HepG2 (cell line): ENCODE results near the gene RRAS. TPM values are rescaled to one million over a fixed set of nuclear protein-coding genes. Genes with fewer than 3 reads are reported as not detected.
A peak's percentile ranks its signal among the peaks of the same experiment; 100 is the strongest.

ENCODE experiments used
- ARID5B ChIP-seq: IDR thresholded peaks from 2 replicates; pipeline ENCODE4 v1.4.0; 2020; ENCODE audit warnings: mild to moderate bottlenecking, missing genetic modification reagents
- KDM6A ChIP-seq: IDR thresholded peaks from 2 replicates; pipeline ENCODE4 v1.6.1; 2016; ENCODE audit warnings: low read depth
- NONO ChIP-seq, 2 experiments: fragments of 450-650 bp in 1 of 2; sonication (generic) in 1 of 2; formaldehyde crosslinking in 1 of 2; IDR thresholded peaks in 1 of 2; conservative IDR thresholded peaks in 1 of 2; 2 replicates each; pipeline versions ENCODE4 v1.6.1 to v1.8.0; 2017 to 2022; ENCODE audit warnings: mild to moderate bottlenecking in 1 of 2, missing genetic modification reagents in 1 of 2, moderate library complexity in 1 of 2
- SMAD9 ChIP-seq: sonication (generic); formaldehyde crosslinking; IDR thresholded peaks from 2 replicates; pipeline ENCODE4 v1.5.1; 2020; ENCODE audit warnings: mild to moderate bottlenecking, missing genetic modification reagents
- SP4 ChIP-seq: sonication (generic); formaldehyde crosslinking; IDR thresholded peaks from 2 replicates; pipeline ENCODE4 v1.8.1; 2023; ENCODE audit warnings: mild to moderate bottlenecking, missing genetic modification reagents
- ZNF20 ChIP-seq: sonication (generic); formaldehyde crosslinking; IDR thresholded peaks from 2 replicates; pipeline ENCODE4 v1.4.0; 2020; ENCODE audit warnings: mild to moderate bottlenecking, moderate library complexity, missing genetic modification reagents
- ZNF367 ChIP-seq: sonication (generic); formaldehyde crosslinking; IDR thresholded peaks from 2 replicates; pipeline ENCODE4 v1.4.0; 2020; ENCODE audit warnings: missing genetic modification reagents, borderline replicate concordance
- ZNF432 ChIP-seq: sonication (generic); formaldehyde crosslinking; IDR thresholded peaks from 2 replicates; pipeline ENCODE4 v1.5.0; 2020; ENCODE audit warnings: missing genetic modification reagents, mild to moderate bottlenecking, borderline replicate concordance
- ZNF672 ChIP-seq: sonication (generic); formaldehyde crosslinking; IDR thresholded peaks from 2 replicates; pipeline ENCODE4 v1.8.1; 2022; ENCODE audit warnings: missing genetic modification reagents
- ZNF691 ChIP-seq: sonication (generic); formaldehyde crosslinking; IDR thresholded peaks from 2 replicates; pipeline ENCODE4 v1.4.0; 2020; ENCODE audit warnings: missing genetic modification reagents, low read depth, mild to moderate bottlenecking, borderline replicate concordance
- ZNF776 ChIP-seq: sonication (generic); formaldehyde crosslinking; IDR thresholded peaks from 2 replicates; pipeline ENCODE4 v1.4.0; 2020; ENCODE audit warnings: mild to moderate bottlenecking, missing genetic modification reagents
- ZNF790 ChIP-seq: sonication (generic); formaldehyde crosslinking; IDR thresholded peaks from 2 replicates; pipeline ENCODE4 v1.8.0; 2022; ENCODE audit warnings: missing genetic modification reagents, mild to moderate bottlenecking, borderline replicate concordance
- polyA plus RNA-seq, 8 experiments: library from polyadenylated mRNA; depleted of rRNA in 3 of 8; stranded (reverse) in 7 of 8; unstranded in 1 of 8; fragments of >200 nt; fragmentation: Illumina TruSeq in 4 of 8; extraction: Trizol in 4 of 8; gene quantifications; 2 replicates each; pipeline versions ENCODE4 v1.2.1 to v1.2.3, GENCODE V29; 2011 to 2016; ENCODE audit warnings: low read depth in 4 of 8, missing spikeins in 1 of 8, mixed read lengths in 1 of 8; ENCODE audit not compliant: insufficient read depth in 1 of 8
- total RNA-seq, 5 experiments: library from RNA; depleted of rRNA; stranded (reverse); fragments of >200 nt; fragmentation: Illumina TruSeq; extraction: Trizol; gene quantifications; 2 replicates each; pipeline ENCODE4 v1.2.3, GENCODE V29; 2016; ENCODE audit warnings: low read depth in 1 of 5
- TF ChIP-seq, protein P1 (sequence below): sonication (generic); formaldehyde crosslinking; IDR thresholded peaks from 2 replicates; pipeline ENCODE4 v1.4.0; 2020; ENCODE audit warnings: missing genetic modification reagents
- TF ChIP-seq, protein P2 (sequence below): sonication (generic); formaldehyde crosslinking; conservative IDR thresholded peaks from 2 replicates; pipeline ENCODE4 v1.4.0; 2020; ENCODE audit warnings: missing genetic modification reagents
- TF ChIP-seq, protein P3 (sequence below): conservative IDR thresholded peaks from 2 replicates; pipeline ENCODE4 v1.6.1; 2018; ENCODE audit warnings: missing genetic modification reagents
- TF ChIP-seq, protein P4 (sequence below): sonication (generic); formaldehyde crosslinking; IDR thresholded peaks from 2 replicates; pipeline ENCODE4 v1.4.0; 2020; ENCODE audit warnings: mild to moderate bottlenecking, missing genetic modification reagents

The RRAS gene
- total and polyA plus RNA-seq, 2 of the 13 experiments (the other 11 are each of a cell fraction or from before 2014, with no cell fraction given), result 1.5 to 12.0 TPM

DNA sequence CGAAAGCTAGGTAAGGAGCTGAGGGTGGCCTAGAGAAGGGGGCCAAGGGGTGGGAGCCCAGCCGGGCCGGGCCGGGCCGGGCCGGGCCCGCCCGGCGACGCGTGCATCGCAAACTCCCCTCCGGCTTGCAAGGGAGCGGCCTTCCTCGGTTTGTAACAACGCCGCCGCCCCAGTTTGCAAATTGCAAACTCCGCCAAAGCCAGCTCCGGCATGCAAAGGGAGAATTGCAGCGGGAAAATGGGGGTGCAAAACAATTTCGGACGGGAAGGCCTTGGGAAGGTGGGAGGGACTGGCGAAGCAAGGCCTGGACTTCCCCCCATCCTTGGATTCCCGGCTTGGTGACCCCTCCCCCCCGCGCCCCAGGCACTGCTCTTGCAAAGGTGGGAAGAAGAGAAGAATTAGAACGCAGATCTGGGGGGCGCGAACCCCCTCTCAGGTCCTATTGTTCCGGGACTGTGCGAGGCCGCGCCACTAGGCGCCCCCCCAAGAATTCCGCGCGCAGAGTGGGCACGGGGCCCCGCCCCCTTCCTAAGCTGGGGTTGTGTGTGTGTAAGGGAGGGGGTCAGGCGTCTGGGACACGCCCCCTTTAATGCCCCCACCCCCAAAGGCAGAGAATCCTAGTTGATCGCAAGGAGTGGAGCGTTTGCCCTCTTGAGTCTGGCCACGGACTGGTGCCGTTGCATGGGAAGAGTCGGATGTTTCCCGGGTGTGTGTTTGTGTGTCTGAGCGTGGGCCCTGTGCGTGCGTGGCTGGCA is 48.0 kb downstream of the RRAS start (continued):
- TF ChIP-seq ARID5B (CRISPR knock-in tag) (no peak), ZNF432 (no peak), SMAD9 (CRISPR knock-in tag) (no peak), ZNF20 (no peak), KDM6A (CRISPR knock-in tag) (no peak), ZNF691 (no peak), ZNF367 (CRISPR knock-in tag) (no peak), SP4 (CRISPR knock-in tag) (no peak), ZNF776 (CRISPR knock-in tag) (no peak), NONO (IDR thresholded peaks at IDR 0.05) (no peak), NONO (CRISPR knock-in tag; conservative IDR thresholded peaks at IDR 0.05) (peak; percentile 43; the same call in 1 of the 2 replicates), ZNF790 (CRISPR knock-in tag) (no peak), ZNF672 (CRISPR knock-in tag) (no peak; the same call in 1 of the 2 replicates)
- TF ChIP-seq, protein P1, sequence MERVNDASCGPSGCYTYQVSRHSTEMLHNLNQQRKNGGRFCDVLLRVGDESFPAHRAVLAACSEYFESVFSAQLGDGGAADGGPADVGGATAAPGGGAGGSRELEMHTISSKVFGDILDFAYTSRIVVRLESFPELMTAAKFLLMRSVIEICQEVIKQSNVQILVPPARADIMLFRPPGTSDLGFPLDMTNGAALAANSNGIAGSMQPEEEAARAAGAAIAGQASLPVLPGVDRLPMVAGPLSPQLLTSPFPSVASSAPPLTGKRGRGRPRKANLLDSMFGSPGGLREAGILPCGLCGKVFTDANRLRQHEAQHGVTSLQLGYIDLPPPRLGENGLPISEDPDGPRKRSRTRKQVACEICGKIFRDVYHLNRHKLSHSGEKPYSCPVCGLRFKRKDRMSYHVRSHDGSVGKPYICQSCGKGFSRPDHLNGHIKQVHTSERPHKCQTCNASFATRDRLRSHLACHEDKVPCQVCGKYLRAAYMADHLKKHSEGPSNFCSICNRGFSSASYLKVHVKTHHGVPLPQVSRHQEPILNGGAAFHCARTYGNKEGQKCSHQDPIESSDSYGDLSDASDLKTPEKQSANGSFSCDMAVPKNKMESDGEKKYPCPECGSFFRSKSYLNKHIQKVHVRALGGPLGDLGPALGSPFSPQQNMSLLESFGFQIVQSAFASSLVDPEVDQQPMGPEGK, result peak; percentile 71
- TF ChIP-seq, protein P2, sequence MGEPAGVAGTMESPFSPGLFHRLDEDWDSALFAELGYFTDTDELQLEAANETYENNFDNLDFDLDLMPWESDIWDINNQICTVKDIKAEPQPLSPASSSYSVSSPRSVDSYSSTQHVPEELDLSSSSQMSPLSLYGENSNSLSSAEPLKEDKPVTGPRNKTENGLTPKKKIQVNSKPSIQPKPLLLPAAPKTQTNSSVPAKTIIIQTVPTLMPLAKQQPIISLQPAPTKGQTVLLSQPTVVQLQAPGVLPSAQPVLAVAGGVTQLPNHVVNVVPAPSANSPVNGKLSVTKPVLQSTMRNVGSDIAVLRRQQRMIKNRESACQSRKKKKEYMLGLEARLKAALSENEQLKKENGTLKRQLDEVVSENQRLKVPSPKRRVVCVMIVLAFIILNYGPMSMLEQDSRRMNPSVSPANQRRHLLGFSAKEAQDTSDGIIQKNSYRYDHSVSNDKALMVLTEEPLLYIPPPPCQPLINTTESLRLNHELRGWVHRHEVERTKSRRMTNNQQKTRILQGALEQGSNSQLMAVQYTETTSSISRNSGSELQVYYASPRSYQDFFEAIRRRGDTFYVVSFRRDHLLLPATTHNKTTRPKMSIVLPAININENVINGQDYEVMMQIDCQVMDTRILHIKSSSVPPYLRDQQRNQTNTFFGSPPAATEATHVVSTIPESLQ, result no peak
- TF ChIP-seq, protein P3, sequence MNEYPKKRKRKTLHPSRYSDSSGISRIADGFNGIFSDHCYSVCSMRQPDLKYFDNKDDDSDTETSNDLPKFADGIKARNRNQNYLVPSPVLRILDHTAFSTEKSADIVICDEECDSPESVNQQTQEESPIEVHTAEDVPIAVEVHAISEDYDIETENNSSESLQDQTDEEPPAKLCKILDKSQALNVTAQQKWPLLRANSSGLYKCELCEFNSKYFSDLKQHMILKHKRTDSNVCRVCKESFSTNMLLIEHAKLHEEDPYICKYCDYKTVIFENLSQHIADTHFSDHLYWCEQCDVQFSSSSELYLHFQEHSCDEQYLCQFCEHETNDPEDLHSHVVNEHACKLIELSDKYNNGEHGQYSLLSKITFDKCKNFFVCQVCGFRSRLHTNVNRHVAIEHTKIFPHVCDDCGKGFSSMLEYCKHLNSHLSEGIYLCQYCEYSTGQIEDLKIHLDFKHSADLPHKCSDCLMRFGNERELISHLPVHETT (CRISPR knock-in tag), result peak; percentile 56; the same call in 1 of the 2 replicates
- TF ChIP-seq, protein P4, sequence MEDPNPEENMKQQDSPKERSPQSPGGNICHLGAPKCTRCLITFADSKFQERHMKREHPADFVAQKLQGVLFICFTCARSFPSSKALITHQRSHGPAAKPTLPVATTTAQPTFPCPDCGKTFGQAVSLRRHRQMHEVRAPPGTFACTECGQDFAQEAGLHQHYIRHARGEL (CRISPR knock-in tag), result no peak
